ENCODE results near the gene HEBP1.

DNA sequence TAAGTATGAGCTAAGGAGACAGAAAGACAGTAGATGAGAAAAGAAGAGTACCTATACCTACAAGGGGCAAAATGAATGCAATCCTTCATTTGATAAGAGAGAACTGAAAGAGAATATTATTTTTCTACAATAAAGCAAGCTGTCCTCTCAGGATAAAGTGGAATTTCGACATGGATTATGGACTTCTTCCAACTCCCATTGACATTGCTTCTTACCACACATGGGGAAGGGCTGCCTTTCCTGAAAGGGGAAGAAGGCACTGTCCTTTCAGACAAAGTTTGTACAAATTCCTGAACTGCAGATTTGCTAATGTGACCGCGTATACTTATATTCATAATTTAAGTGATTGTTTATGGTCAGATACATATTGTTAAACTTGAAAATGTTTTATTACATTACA lies 4.3 kb upstream of the HEBP1 start:
- TF ChIP-seq EP300 (IDR thresholded peaks at IDR 0.05) (no peak), POLR2A (IDR thresholded peaks at IDR 0.05) (no peak)
- TF ChIP-seq, protein P1, sequence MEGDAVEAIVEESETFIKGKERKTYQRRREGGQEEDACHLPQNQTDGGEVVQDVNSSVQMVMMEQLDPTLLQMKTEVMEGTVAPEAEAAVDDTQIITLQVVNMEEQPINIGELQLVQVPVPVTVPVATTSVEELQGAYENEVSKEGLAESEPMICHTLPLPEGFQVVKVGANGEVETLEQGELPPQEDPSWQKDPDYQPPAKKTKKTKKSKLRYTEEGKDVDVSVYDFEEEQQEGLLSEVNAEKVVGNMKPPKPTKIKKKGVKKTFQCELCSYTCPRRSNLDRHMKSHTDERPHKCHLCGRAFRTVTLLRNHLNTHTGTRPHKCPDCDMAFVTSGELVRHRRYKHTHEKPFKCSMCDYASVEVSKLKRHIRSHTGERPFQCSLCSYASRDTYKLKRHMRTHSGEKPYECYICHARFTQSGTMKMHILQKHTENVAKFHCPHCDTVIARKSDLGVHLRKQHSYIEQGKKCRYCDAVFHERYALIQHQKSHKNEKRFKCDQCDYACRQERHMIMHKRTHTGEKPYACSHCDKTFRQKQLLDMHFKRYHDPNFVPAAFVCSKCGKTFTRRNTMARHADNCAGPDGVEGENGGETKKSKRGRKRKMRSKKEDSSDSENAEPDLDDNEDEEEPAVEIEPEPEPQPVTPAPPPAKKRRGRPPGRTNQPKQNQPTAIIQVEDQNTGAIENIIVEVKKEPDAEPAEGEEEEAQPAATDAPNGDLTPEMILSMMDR (IDR thresholded peaks at IDR 0.05): no peak

All from upper lobe of left lung (tissue), 4 donors.